ENCODE measurements around the gene FCN2.

DNA sequence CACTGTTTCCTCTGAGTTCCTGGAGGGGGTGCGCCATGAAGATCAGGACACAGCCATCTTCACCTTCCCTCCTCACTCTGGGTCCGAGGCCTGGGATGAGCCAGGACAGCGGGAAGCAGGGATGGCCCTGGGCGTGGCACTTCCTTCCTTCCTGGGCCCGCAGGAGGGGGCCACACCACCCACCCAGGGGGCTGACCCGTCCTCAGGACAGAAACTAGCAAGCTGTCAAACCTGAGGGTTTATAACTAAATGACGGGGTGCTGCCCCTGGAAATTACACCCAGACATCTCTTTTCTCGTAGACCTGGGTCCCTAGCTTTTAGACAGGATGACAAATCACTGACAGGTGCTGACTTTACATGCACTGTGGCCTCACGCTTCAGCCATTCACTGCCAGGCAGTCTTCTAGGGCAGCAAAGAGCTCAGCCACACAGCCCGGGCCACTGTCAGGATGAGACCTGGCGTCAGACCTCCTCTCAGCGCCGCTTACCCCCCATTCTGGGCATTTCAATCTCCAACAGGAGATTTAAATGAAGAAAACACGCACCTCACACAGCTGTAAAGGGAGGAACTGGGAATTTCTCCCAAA is 8.1 kb downstream of the FCN2 start:
- TF ChIP-seq RCOR1 (IDR thresholded peaks at IDR 0.05; ENCODE audit: low read depth, low read length) = no peak
- no peak for TF ChIP-seq POLR2A (IDR thresholded peaks at IDR 0.05; ENCODE audit: low read length)
- TF ChIP-seq PHF8 (IDR thresholded peaks at IDR 0.05; ENCODE audit: borderline replicate concordance, low read depth) = no peak

Measured in A549 (cell line).